ENCODE results near the gene ERFL. TPM values are rescaled to one million over a fixed set of nuclear protein-coding genes. Genes with fewer than 3 reads are reported as not detected.
A peak's percentile ranks its signal among the peaks of the same experiment; 100 is the strongest.

The ERFL gene
- total RNA-seq, 4 donors from 2014 or later, result 0.94 to 1.7 (median 1.7) TPM; not detected in 1

DNA sequence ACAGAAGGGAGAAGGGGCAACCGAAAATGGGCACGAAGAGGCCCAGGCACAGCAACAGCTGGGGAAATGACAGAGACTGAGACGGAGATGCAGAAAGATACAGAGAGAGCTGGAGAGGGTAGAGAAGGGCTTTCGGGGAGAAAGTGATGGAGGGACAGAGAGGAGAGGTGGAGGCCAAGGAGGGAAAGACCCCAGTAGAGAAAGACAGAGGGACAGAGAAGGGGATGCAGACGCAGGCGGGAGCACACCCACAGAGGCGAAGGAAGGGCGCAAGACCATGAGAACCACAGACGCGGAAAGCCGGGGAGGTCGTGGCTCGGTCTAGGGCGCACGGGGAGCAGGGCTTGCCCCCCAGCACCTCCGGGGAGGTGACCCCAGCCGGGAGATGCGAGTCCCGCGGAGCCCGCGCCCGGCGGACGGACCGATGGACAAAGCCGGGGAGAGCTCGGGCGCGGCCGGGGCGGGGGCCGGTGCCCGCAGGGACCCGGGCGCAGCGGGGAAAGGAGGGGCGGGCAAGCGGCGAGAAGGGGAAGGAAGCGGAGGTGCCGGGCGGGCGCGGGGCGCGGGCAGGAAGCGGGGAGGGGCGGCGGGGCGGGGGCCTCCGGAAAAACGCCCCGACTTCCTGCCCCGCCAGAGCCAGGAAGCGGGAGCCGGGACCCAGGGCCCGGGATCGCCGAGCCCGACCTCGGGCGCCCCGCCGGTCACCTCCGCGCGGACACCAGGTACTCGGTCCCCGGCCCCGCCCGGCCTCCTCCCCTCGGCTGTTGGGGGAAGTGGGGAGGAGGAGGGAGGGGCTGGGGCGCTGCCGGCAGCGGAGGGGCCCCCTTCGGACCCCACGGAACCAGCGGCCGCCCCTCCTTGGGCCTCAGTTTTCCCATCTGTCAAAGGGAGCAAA, 45.4 kb downstream of the ERFL start, which contains the start of gene ARHGEF1:
ARHGEF1 (plus strand) TSS at position 617 of the 895 bp plus-strand sequence. CDS start 4,899 bp downstream, outside the sequence.
- peak; percentile 20 to 44 for TF ChIP-seq POLR2A (IDR thresholded peaks at IDR 0.05)
- TF ChIP-seq, protein P1, sequence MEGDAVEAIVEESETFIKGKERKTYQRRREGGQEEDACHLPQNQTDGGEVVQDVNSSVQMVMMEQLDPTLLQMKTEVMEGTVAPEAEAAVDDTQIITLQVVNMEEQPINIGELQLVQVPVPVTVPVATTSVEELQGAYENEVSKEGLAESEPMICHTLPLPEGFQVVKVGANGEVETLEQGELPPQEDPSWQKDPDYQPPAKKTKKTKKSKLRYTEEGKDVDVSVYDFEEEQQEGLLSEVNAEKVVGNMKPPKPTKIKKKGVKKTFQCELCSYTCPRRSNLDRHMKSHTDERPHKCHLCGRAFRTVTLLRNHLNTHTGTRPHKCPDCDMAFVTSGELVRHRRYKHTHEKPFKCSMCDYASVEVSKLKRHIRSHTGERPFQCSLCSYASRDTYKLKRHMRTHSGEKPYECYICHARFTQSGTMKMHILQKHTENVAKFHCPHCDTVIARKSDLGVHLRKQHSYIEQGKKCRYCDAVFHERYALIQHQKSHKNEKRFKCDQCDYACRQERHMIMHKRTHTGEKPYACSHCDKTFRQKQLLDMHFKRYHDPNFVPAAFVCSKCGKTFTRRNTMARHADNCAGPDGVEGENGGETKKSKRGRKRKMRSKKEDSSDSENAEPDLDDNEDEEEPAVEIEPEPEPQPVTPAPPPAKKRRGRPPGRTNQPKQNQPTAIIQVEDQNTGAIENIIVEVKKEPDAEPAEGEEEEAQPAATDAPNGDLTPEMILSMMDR (IDR thresholded peaks at IDR 0.05), result no peak
- H3K36me3 ChIP-seq, result no peaks in the 10 kb centered on the region
- H3K4me3 ChIP-seq, result peak within 1 kb of the TSS; percentile 67 to 97 (median 88)
- peak; percentile 71 to 86 (median 73) for DNase-seq
- H3K4me1 ChIP-seq, result peaks cover 0 to 36% (median 24%) of the 10 kb centered on the region in 4 donors
- H3K27ac ChIP-seq, result peak within 1 kb of the TSS; percentile 89 to 98 (median 90)
- H3K27me3 ChIP-seq, result no peaks in the 10 kb centered on the region
- H3K9me3 ChIP-seq, result no peaks in the 10 kb centered on the region

DNA sequence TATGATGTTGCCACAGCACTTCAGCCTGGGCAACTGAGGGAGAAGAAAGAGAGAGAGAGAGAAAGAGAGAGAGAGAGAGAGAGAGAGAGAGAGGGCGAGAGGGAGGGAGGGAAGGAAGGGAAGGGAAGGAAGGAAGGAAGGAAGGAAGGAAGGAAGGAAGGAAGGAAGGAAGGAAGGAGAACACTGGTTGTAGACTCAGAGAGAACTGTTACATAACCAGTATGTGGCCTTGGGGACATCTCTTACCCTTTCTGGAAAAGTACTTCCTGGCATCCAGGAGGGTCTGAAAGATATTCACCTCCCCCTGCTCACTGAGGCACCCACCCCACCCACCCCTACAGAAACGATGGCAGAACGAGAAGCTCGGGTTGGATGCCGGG, 47.9 kb downstream of the ERFL start:
- TF ChIP-seq POLR2A (IDR thresholded peaks at IDR 0.05), result no peak
- TF ChIP-seq, protein P1 (IDR thresholded peaks at IDR 0.05), result no peak
- peak overlapping the region in 1 of 4 donors; percentile 98 for H3K27ac ChIP-seq
- no peak overlapping the region for H3K4me3 ChIP-seq
- H3K27me3 ChIP-seq, result no peaks in the 10 kb centered on the region
- no peaks in the 10 kb centered on the region for H3K36me3 ChIP-seq
- H3K9me3 ChIP-seq, result no peaks in the 10 kb centered on the region
- no peak for DNase-seq
- peaks cover 0 to 26% (median 21%) of the 10 kb centered on the region in 4 donors for H3K4me1 ChIP-seq

DNA sequence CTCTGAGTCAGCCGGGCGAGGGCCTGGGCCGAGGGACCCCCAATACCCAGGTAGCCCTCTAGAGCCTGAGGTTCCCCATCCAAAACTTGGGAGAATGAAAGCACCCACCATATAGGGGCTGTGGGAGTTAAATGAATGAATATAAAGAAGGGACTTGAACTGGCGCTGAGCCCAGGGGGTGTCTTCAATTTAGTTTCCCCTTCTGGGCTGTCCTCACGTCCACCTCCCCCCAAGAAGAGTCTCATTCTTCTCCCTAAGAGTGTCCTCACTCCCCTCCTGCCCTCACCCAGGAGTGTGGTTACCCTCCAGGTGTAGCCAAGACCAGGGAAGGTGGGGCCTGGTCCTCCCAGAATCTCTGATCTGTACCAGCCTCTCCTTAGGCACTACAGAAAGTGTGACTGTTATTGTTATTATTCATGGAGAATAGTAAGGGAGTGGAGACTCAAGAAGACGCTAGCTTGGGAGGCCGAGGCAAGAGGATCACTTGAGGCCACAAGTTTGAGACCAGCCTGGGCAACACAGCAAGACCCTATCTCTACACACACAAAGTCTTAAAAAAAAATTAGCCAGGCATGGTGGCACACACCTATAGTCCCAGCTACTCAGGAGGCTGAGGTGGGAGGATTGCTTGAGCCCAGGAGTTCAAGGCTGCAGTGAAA, 48.5 kb downstream of the ERFL start:
- Histone ChIP-seq H3K27ac (peak overlapping the region in 1 of 4 donors; percentile 98), H3K27me3 (no peaks in the 10 kb centered on the region), H3K4me1 (peaks cover 0 to 26% (median 18%) of the 10 kb centered on the region in 4 donors), H3K9me3 (no peaks in the 10 kb centered on the region), H3K36me3 (no peaks in the 10 kb centered on the region), H3K4me3 (peak overlapping the region in 1 of 4 donors; percentile 58)
- no peak for DNase-seq
- TF ChIP-seq, protein P1 (IDR thresholded peaks at IDR 0.05), result no peak
- TF ChIP-seq POLR2A (IDR thresholded peaks at IDR 0.05), result no peak

DNA sequence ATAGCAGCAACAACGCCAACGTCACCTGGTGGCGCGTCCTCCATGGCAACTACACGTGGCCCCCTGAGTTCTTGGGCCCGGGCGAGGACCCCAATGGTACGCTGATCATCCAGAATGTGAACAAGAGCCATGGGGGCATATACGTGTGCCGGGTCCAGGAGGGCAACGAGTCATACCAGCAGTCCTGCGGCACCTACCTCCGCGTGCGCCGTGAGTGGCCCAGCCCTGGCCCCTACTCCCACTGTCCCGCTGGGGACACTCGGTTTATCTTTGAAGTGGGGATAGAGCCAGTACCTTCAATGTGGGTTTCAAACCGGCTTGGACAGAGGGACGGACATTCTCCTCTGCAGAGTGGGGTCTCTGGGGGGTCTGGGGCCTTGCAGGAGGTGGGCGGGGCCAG, 49.2 kb downstream of the ERFL start:
- Histone ChIP-seq H3K9me3 (no peaks in the 10 kb centered on the region), H3K27ac (peak overlapping the region in 2 of 4 donors; percentile 85 to 98), H3K4me1 (peaks cover 0 to 30% (median 17%) of the 10 kb centered on the region in 4 donors), H3K27me3 (no peaks in the 10 kb centered on the region), H3K4me3 (peak overlapping the region in 1 of 4 donors; percentile 58), H3K36me3 (no peaks in the 10 kb centered on the region)
- no peak for DNase-seq
- TF ChIP-seq, protein P1 (IDR thresholded peaks at IDR 0.05), result no peak
- TF ChIP-seq POLR2A (IDR thresholded peaks at IDR 0.05), result no peak

DNA sequence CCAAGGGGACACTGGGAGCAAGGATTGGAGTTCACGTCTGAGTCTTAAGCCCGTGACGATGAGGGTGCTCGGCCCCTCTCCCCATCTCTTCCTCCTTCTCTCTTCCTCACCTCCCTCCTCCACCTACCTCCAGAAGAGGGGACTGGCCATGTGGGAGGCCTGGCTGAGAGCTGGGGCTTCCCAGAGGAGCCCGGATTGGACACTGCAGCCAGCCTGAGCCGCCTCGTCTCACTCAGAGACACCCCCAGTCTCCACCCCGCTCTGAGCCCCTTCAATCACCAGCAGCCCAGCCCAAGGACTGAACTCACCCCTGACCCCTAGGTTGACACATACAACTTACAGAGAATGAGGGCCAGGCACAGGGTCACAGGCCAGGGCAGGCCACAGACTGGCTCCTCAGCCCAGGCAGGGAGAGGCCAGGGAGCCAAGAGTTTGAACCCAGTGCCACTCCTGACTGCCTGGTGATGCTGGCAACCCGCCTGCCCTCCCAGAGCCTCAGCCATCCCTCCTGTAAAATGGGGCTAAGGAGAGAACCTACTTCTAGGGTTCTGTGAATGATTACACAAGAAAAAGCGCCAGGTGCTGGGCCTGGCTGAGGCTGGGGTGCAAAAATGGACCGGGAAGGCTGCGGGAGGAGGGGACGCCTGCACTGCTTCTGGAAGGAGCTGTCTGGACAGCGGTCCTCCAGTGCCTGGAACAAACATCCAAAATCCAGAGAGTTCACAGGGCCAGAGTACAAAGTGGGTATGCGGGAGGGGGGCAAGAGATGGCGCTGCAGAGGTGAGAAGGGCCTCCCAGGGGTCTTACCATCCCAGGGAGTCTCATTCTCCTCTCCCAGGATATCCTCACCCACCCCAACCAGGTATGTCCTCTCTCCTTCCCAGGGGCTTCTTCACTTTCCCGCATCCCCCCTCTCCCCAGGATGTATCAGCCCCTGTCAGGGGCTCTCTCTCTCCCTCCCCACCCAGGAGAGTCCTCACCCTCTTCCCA, 50.0 kb downstream of the ERFL start:
- peaks cover 0 to 36% (median 21%) of the 10 kb centered on the region in 4 donors for H3K4me1 ChIP-seq
- no peaks in the 10 kb centered on the region for H3K27me3 ChIP-seq
- H3K9me3 ChIP-seq, result no peaks in the 10 kb centered on the region
- H3K27ac ChIP-seq, result peak overlapping the region; percentile 34 to 98 (median 79)
- no peaks in the 10 kb centered on the region for H3K36me3 ChIP-seq
- no peak for DNase-seq
- TF ChIP-seq POLR2A (IDR thresholded peaks at IDR 0.05), result no peak
- TF ChIP-seq, protein P1 (IDR thresholded peaks at IDR 0.05), result no peak
- peak overlapping the region in 2 of 4 donors; percentile 55 to 58 for H3K4me3 ChIP-seq

All from Peyer's patch (tissue), 4 donors.